Measurements from ENCODE around the gene SVEP1.
"Not testable (repeated sequence)": the region's sequence is repeated elsewhere in the genome, so short reads cannot be mapped to it uniquely, and the experiment has no call there.

Gene SVEP1

GRCh38 chr9:110579034-110579861 lies at the start of gene SVEP1:
TSS of gene SVEP1 (minus strand) at chr9:110579741. CDS start at chr9:110579543, 198 bp downstream.
- DNase-seq (ENCODE audit: low read depth): peak; percentile 67

- DNase-seq (ENCODE audit: low read depth): peak; percentile 93
These were observed 46.7 kb upstream of the SVEP1 start for GRCh38 chr9:110626101-110626829.

- DNase-seq (ENCODE audit: low read depth): peak; percentile 71
These were observed 44.0 kb upstream of the SVEP1 start for GRCh38 chr9:110623462-110624025.

GRCh38 chr9:110622368-110622767 lies 42.8 kb upstream of the SVEP1 start:
- no peak for DNase-seq (ENCODE audit: low read depth)

- no peak for DNase-seq (ENCODE audit: low read depth)
These were observed 41.2 kb upstream of the SVEP1 start for GRCh38 chr9:110620726-110621125.

GRCh38 chr9:110619831-110620230 lies 40.3 kb upstream of the SVEP1 start:
- peak; percentile 73 for DNase-seq (ENCODE audit: low read depth)

- DNase-seq (ENCODE audit: low read depth): peak; percentile 70
These were observed 36.0 kb upstream of the SVEP1 start for GRCh38 chr9:110615498-110615897.

- not testable (repeated sequence) for DNase-seq (ENCODE audit: low read depth)
These were observed 35.0 kb upstream of the SVEP1 start for GRCh38 chr9:110614576-110614975.

GRCh38 chr9:110606179-110606790 lies 26.7 kb upstream of the SVEP1 start:
- peak; percentile 61 for DNase-seq (ENCODE audit: low read depth)

GRCh38 chr9:110605565-110605964 lies 26.0 kb upstream of the SVEP1 start:
- DNase-seq (ENCODE audit: low read depth): peak; percentile 32

- no peak for DNase-seq (ENCODE audit: low read depth)
These were observed 24.6 kb upstream of the SVEP1 start for GRCh38 chr9:110604171-110604601.

GRCh38 chr9:110602281-110602680 lies 22.7 kb upstream of the SVEP1 start:
- DNase-seq (ENCODE audit: low read depth): peak; percentile 31

GRCh38 chr9:110601098-110601497 lies 21.6 kb upstream of the SVEP1 start:
- DNase-seq (ENCODE audit: low read depth): no peak

- no peak for DNase-seq (ENCODE audit: low read depth)
These were observed 19.9 kb upstream of the SVEP1 start for GRCh38 chr9:110599468-110599867.

- DNase-seq (ENCODE audit: low read depth): peak; percentile 26
These were observed 12.7 kb upstream of the SVEP1 start for GRCh38 chr9:110592044-110592830.

GRCh38 chr9:110591526-110591925 lies 12.0 kb upstream of the SVEP1 start:
- DNase-seq (ENCODE audit: low read depth): peak; percentile 46

- DNase-seq (ENCODE audit: low read depth): peak; percentile 18
These were observed 11.3 kb upstream of the SVEP1 start for GRCh38 chr9:110590816-110591215.

GRCh38 chr9:110588296-110588695 lies 8.8 kb upstream of the SVEP1 start:
- peak; percentile 32 for DNase-seq (ENCODE audit: low read depth)

GRCh38 chr9:110583237-110583636 lies 3.7 kb upstream of the SVEP1 start:
- peak; percentile 65 for DNase-seq (ENCODE audit: low read depth)

GRCh38 chr9:110582156-110582555 lies 2.6 kb upstream of the SVEP1 start:
- no peak for DNase-seq (ENCODE audit: low read depth)

- DNase-seq (ENCODE audit: low read depth): peak; percentile 26
These were observed 1.3 kb upstream of the SVEP1 start for GRCh38 chr9:110580850-110581249.

- peak; percentile 90 for DNase-seq (ENCODE audit: low read depth)
These were observed 300 bp upstream of the SVEP1 start for GRCh38 chr9:110579862-110580219.
